Measurements from ENCODE around the gene TGM5.
"Not testable (repeated sequence)": the region's sequence is repeated elsewhere in the genome, so short reads cannot be mapped to it uniquely, and the experiment has no call there.

The TGM5 gene

DNA sequence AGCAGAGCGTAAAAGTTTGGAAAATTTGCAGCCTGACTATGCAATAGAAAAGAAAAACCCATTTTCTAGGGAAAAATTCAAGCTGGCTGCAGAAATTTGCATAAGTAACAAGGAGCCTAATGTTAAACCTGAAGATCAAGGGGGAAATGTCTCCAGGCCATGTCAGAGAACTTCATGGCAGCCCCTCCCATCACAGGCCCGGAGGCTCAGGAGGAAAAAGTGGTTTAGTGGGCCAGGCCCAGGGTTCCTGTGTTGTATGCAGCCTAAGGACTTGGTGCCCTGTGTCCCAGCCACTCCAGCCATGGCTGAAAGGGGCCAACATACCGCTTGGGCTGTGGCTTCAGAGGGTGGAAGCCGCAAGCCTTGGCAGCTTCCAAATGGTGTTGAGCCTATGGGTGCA is 68.2 kb downstream of the TGM5 start:
- in situ Hi-C loops (cut with MboI; ENCODE audit: low sequenced_read_pairs) = not testable (repeated sequence)

- in situ Hi-C loops (cut with MboI; ENCODE audit: low sequenced_read_pairs) = not testable (repeated sequence)
Measured at GRCh38 chr15:43197773-43198172, 69.0 kb downstream of the TGM5 start.

- in situ Hi-C loops (cut with MboI; ENCODE audit: low sequenced_read_pairs) = no loop called here
Measured at GRCh38 chr15:43196760-43197548, 69.8 kb downstream of the TGM5 start.

DNA sequence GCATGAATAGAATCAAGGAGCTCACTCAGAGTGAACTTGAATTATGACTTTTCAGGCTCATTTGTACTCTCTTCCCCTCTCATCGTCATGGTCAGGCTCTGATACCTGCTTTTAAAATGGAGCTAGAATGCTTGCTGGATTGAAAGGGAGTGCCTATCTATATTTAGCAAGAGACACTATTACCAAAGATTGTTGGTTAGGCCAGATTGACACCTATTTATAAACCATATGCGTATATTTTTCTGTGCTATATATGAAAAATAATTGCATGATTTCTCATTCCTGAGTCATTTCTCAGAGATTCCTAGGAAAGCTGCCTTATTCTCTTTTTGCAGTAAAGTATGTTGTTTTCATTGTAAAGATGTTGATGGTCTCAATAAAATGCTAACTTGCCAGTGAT is 71.9 kb downstream of the TGM5 start:
- in situ Hi-C loops (cut with MboI; ENCODE audit: low sequenced_read_pairs) = no loop called here

- in situ Hi-C loops (cut with MboI; ENCODE audit: low sequenced_read_pairs) = no loop called here
Measured at GRCh38 chr15:43193710-43194109, 73.0 kb downstream of the TGM5 start.

DNA sequence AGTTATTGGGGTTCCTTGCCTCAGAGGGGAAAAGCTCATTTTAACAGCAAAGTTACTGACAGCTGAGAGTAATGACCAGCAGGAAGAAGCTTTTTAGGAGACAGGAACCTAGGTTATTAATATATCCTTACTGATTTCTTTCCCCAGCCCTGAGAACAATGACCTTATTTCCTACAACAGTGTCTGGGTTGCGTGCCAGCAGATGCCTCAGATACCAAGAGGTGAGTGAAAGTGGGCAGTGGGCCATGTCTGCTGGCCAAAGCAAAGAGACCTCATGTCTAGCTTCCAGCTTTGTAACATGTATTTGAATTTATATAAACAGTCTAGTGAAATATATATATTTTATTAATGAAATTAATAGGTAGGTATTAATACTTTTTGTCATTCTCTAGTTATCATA is 76.5 kb downstream of the TGM5 start:
- in situ Hi-C loops (cut with MboI; ENCODE audit: low sequenced_read_pairs) = no loop called here

DNA sequence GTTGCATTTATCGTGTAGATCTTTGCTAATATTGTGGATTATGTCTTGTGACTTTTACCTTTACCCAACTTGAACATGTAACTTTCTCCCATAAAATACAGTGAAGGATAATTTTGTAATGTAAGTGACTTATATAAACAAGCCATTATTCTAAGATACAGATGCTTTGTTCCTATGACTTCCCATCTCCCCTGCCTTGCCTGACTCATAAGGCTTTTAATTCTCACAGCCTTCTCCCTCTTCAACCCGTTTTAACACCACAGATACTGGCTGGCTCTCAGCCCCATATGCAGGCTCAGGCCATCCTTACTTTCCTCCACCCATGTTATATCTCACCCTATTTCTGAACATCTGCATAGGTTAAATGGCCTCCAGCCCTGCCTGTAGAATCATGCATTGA is 77.4 kb downstream of the TGM5 start:
- in situ Hi-C loops (cut with MboI; ENCODE audit: low sequenced_read_pairs) = no loop called here

DNA sequence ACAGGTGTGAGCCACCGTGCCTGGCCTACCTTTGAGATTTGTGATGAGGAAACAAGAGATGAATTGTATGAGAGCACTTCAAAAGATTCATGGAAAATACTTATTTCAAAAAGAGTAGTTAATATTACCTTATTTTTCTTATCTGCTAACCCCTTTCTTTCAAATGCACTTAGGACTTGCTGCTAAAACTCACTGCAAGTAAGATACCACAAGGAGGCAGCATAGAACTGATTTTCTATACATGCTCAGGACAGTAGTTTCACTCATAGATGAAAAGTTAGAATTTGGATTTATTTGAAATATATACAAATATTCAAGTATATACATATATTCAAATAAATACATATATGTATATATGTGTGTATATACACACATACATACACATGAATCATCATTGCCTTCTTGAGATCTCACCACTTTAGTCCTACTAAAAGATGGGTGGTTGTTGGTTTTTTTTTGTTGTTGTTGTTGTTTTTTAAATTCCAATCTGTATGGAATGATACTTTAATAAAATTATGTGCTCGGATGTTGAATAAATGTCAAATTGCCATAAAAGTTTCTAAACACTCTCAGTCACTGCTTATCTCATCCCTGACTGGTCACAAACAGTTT is 79.1 kb downstream of the TGM5 start:
- in situ Hi-C loops (cut with MboI; ENCODE audit: low sequenced_read_pairs) = no loop called here

DNA sequence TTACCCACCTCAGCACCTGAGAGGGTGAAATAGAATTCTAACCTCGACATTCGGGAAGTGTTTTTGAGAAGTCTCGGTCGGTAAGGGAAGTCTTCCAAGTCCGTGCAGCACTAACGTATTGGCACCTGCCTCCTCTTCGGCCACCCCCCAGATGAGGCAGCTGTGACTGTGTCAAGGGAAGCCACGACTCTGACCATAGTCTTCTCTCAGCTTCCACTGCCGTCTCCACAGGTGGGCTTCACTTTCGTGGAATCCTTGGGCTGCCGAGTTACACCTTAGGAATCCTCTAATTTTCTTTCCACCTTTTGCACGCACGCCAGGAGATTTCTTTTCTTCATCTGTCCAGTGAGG is 80.8 kb downstream of the TGM5 start:
- in situ Hi-C loops (cut with MboI; ENCODE audit: low sequenced_read_pairs) = no loop called here

- in situ Hi-C loops (cut with MboI; ENCODE audit: low sequenced_read_pairs) = no loop called here
Measured at GRCh38 chr15:43185157-43186002, 81.3 kb downstream of the TGM5 start, which contains the start of gene CCNDBP1. CCNDBP1 (plus strand) TSS chr15:43185403; CDS start chr15:43185499, 96 bp downstream.

GRCh38 chr15:43184407-43185124 is 82.2 kb downstream of the TGM5 start:
- in situ Hi-C loops (cut with MboI; ENCODE audit: low sequenced_read_pairs) = no loop called here

DNA sequence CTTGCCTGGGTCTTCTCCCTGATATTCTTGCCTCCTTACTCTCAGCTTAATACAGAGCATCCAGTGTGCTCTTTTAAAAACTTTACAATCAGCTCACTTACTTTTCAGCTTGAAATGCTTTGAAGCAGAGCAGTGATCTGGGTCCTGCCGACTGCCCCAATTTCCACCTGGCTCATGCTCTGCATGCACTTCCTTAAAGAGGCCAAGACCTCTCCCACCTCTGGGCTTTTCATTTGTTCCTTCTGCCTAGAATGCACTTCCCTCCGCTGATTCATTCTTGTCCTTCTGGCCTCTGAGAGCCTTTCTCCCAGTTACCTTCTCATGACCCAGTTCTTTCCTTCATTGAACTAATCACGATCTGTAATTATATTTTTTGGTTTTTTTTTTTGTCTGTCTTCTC is 83.5 kb downstream of the TGM5 start:
- in situ Hi-C loops (cut with MboI; ENCODE audit: low sequenced_read_pairs) = no loop called here

Measured in hTERT RPE-1 (cell line).